Loucy (cell line): ENCODE results near the gene CCDC187.

ENCODE experiments used
- EZH2phosphoT487 ChIP-seq: fragments of 200-600 bp; IDR thresholded peaks from 2 replicates; pipeline ENCODE4 v1.6.1; 2018; ENCODE audit warnings: antibody characterized with exemption, mild to moderate bottlenecking, moderate library complexity, borderline replicate concordance
- TF ChIP-seq, protein P1 (sequence below): fragments of 200-600 bp; sonication (generic); conservative IDR thresholded peaks from 2 replicates; pipeline ENCODE4 v1.5.1; 2014; ENCODE audit warnings: mild to moderate bottlenecking, antibody characterized with exemption, low read length

DNA sequence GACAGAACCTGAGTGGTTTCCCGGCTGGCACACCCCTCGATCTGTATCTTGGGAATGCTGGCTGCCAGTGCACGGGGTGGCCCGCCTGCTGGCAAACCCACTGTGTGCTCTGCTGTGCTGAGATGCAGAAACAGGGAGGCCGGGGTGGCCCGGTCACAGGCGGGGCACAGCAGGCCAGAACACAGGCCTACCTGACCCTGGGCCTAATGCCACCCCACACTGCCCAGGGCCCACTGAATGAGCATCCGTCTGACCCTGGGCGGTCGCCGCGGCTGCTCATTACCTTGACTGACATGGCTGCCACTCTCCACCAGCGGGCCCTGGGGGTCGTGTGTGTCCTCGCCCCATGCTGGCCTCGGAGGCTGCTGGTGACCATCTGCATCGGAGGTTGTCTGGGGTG lies 44.1 kb downstream of the CCDC187 start:
- TF ChIP-seq, protein P1, sequence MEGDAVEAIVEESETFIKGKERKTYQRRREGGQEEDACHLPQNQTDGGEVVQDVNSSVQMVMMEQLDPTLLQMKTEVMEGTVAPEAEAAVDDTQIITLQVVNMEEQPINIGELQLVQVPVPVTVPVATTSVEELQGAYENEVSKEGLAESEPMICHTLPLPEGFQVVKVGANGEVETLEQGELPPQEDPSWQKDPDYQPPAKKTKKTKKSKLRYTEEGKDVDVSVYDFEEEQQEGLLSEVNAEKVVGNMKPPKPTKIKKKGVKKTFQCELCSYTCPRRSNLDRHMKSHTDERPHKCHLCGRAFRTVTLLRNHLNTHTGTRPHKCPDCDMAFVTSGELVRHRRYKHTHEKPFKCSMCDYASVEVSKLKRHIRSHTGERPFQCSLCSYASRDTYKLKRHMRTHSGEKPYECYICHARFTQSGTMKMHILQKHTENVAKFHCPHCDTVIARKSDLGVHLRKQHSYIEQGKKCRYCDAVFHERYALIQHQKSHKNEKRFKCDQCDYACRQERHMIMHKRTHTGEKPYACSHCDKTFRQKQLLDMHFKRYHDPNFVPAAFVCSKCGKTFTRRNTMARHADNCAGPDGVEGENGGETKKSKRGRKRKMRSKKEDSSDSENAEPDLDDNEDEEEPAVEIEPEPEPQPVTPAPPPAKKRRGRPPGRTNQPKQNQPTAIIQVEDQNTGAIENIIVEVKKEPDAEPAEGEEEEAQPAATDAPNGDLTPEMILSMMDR: no peak
- no peak for TF ChIP-seq EZH2phosphoT487
